Stimulated activated naive CD8-positive, alpha-beta T cell treated with anti-CD3 and anti-CD28 coated beads, Interleukin-15, amount 100 ng/mL, for 72 hours (primary cell): ENCODE data around the gene MED16.

Experiments
- ATAC-seq: fragments of 150-1000 bp; cut with Tn5 transposase; 2 replicates; pipeline ENCODE4 v1.10.0; 2021; ENCODE audit warnings: mild to moderate bottlenecking, moderate library complexity
- DNase-seq, 2 donors: peaks; one replicate each; pipeline ENCODE4 v3.0.0; 2021 to 2022
- H3K27ac Mint-ChIP-seq, 2 donors: one replicate each; pipeline ENCODE4 v1.8.0; 2022; ENCODE audit warnings: mild to moderate bottlenecking in 2 of 2, mixed read lengths in 2 of 2, moderate library complexity in 2 of 2
- H3K27me3 Mint-ChIP-seq: one replicate; pipeline ENCODE4 v1.8.0; 2022; ENCODE audit warnings: mixed read lengths
- H3K4me1 Mint-ChIP-seq: one replicate; pipeline ENCODE4 v1.8.0; 2022; ENCODE audit warnings: mild to moderate bottlenecking, mixed read lengths
- H3K4me3 Mint-ChIP-seq, 2 donors: one replicate each; pipeline ENCODE4 v1.8.0; 2022; ENCODE audit warnings: mild to moderate bottlenecking in 2 of 2, mixed read lengths in 2 of 2, moderate library complexity in 1 of 2
- H3K9me3 Mint-ChIP-seq, 2 donors: one replicate each; pipeline ENCODE4 v1.8.0; 2022; ENCODE audit warnings: mixed read lengths in 2 of 2

The MED16 gene

GRCh38 chr19:920051-920864 is 27.3 kb upstream of the MED16 start:
- ATAC-seq: peak; percentile 57
- peaks cover 26% of the 10 kb centered on the region for H3K27me3 Mint-ChIP-seq
- H3K4me3 Mint-ChIP-seq: peak overlapping the region; percentile 78 to 86
- peaks cover 55% of the 10 kb centered on the region for H3K4me1 Mint-ChIP-seq
- H3K27ac Mint-ChIP-seq: no peak overlapping the region
- no peaks in the 10 kb centered on the region for H3K9me3 Mint-ChIP-seq
- peak in 1 of 2 donors; percentile 69 for DNase-seq

- Mint-ChIP-seq H3K27ac (no peak overlapping the region), H3K27me3 (peaks cover 26% of the 10 kb centered on the region), H3K4me3 (peak overlapping the region; percentile 56 to 78), H3K4me1 (peaks cover 47% of the 10 kb centered on the region), H3K9me3 (no peaks in the 10 kb centered on the region)
- DNase-seq: peak; percentile 54 to 75
- ATAC-seq: peak; percentile 57
Observed at GRCh38 chr19:919199-920050, 26.4 kb upstream of the MED16 start.

- Mint-ChIP-seq H3K4me3 (peak overlapping the region; percentile 56 to 78), H3K4me1 (peaks cover 45% of the 10 kb centered on the region), H3K27ac (no peak overlapping the region), H3K9me3 (no peaks in the 10 kb centered on the region), H3K27me3 (peaks cover 26% of the 10 kb centered on the region)
- DNase-seq (peak in 1 of 2 donors; percentile 27), ATAC-seq (no peak)
Observed at GRCh38 chr19:918481-919198, 25.7 kb upstream of the MED16 start.

GRCh38 chr19:918152-918437 is 25.1 kb upstream of the MED16 start:
- peaks cover 26% of the 10 kb centered on the region for H3K27me3 Mint-ChIP-seq
- H3K27ac Mint-ChIP-seq: peak overlapping the region; percentile 61 to 85
- ATAC-seq (no peak), DNase-seq (no peak)
- no peaks in the 10 kb centered on the region for H3K9me3 Mint-ChIP-seq
- peaks cover 39% of the 10 kb centered on the region for H3K4me1 Mint-ChIP-seq
- H3K4me3 Mint-ChIP-seq: peak overlapping the region; percentile 54 to 88

- Mint-ChIP-seq H3K9me3 (no peaks in the 10 kb centered on the region), H3K27ac (peak within 1 kb of the TSS; percentile 61 to 85), H3K27me3 (peaks cover 26% of the 10 kb centered on the region), H3K4me1 (peaks cover 39% of the 10 kb centered on the region), H3K4me3 (peak within 1 kb of the TSS; percentile 54 to 88)
- DNase-seq: peak; percentile 56 to 65
- peak; percentile 39 for ATAC-seq
Observed at GRCh38 chr19:917323-918151, 24.6 kb upstream of the MED16 start, which contains the start of gene KISS1R. Gene KISS1R, plus strand, starts transcription at chr19:917333. Its CDS starts 170 bp downstream, at chr19:917503.

- H3K4me3 Mint-ChIP-seq: peak overlapping the region; percentile 45 to 54
- peaks cover 20% of the 10 kb centered on the region for H3K27me3 Mint-ChIP-seq
- peaks cover 36% of the 10 kb centered on the region for H3K4me1 Mint-ChIP-seq
- DNase-seq (no peak), ATAC-seq (no peak)
- H3K9me3 Mint-ChIP-seq: no peaks in the 10 kb centered on the region
- H3K27ac Mint-ChIP-seq: no peak overlapping the region
Observed at GRCh38 chr19:916645-917322, 23.8 kb upstream of the MED16 start.

GRCh38 chr19:913080-913748 is 20.2 kb upstream of the MED16 start, which contains the start of gene R3HDM4:
Gene R3HDM4, minus strand, starts transcription at chr19:913219. Its CDS starts 62 bp downstream, at chr19:913157.
- Mint-ChIP-seq H3K27ac (peak within 1 kb of the TSS; percentile 94 to 99), H3K27me3 (peaks cover 5% of the 10 kb centered on the region), H3K4me3 (peak within 1 kb of the TSS; percentile 86 to 95), H3K4me1 (peaks cover 37% of the 10 kb centered on the region), H3K9me3 (no peaks in the 10 kb centered on the region)
- peak; percentile 74 for ATAC-seq
- peak; percentile 76 to 77 for DNase-seq

GRCh38 chr19:912181-913079 is 19.4 kb upstream of the MED16 start:
- Mint-ChIP-seq H3K4me1 (peaks cover 40% of the 10 kb centered on the region), H3K27ac (peak overlapping the region; percentile 46 to 95), H3K9me3 (no peaks in the 10 kb centered on the region), H3K4me3 (peak overlapping the region; percentile 86 to 95), H3K27me3 (no peaks in the 10 kb centered on the region)
- ATAC-seq (no peak), DNase-seq (no peak)

GRCh38 chr19:911197-912033 is 18.4 kb upstream of the MED16 start:
- no peak for DNase-seq
- peaks cover 44% of the 10 kb centered on the region for H3K4me1 Mint-ChIP-seq
- H3K9me3 Mint-ChIP-seq: no peaks in the 10 kb centered on the region
- H3K27ac Mint-ChIP-seq: peak overlapping the region in 1 of 2 donors; percentile 90
- peak overlapping the region; percentile 65 to 69 for H3K4me3 Mint-ChIP-seq
- no peak for ATAC-seq
- H3K27me3 Mint-ChIP-seq: no peaks in the 10 kb centered on the region

- Mint-ChIP-seq H3K4me1 (peaks cover 72% of the 10 kb centered on the region), H3K27ac (peak overlapping the region in 1 of 2 donors; percentile 63), H3K27me3 (no peaks in the 10 kb centered on the region), H3K9me3 (no peaks in the 10 kb centered on the region), H3K4me3 (peak overlapping the region; percentile 39 to 80)
- ATAC-seq (peak; percentile 65), DNase-seq (peak; percentile 47 to 64)
Observed at GRCh38 chr19:907183-907853, 14.3 kb upstream of the MED16 start.

GRCh38 chr19:906480-906879 is 13.5 kb upstream of the MED16 start:
- peak overlapping the region; percentile 42 to 80 for H3K4me3 Mint-ChIP-seq
- no peaks in the 10 kb centered on the region for H3K9me3 Mint-ChIP-seq
- no peaks in the 10 kb centered on the region for H3K27me3 Mint-ChIP-seq
- peaks cover 79% of the 10 kb centered on the region for H3K4me1 Mint-ChIP-seq
- peak overlapping the region; percentile 12 to 40 for H3K27ac Mint-ChIP-seq
- ATAC-seq (no peak), DNase-seq (no peak)

GRCh38 chr19:904545-904944 is 11.6 kb upstream of the MED16 start:
- H3K27ac Mint-ChIP-seq: peak overlapping the region in 1 of 2 donors; percentile 77
- no peaks in the 10 kb centered on the region for H3K27me3 Mint-ChIP-seq
- no peak overlapping the region for H3K4me3 Mint-ChIP-seq
- no peaks in the 10 kb centered on the region for H3K9me3 Mint-ChIP-seq
- peaks cover 74% of the 10 kb centered on the region for H3K4me1 Mint-ChIP-seq
- no peak for DNase-seq
- no peak for ATAC-seq
